GM19324 (cell line): Measurements from ENCODE around the gene ROCK1.
"Not testable (repeated sequence)": the region's sequence is repeated elsewhere in the genome, so short reads cannot be mapped to it uniquely, and the experiment has no call there.

Source experiments
- ATAC-seq: cut with Tn5 transposase; IDR thresholded peaks from one replicate; pipeline ENCODE4 v1.9.1; 2021; ENCODE audit warnings: mild to moderate bottlenecking, moderate library complexity; ENCODE audit not compliant: unreplicated experiment, low FRiP score

ROCK1 gene

DNA sequence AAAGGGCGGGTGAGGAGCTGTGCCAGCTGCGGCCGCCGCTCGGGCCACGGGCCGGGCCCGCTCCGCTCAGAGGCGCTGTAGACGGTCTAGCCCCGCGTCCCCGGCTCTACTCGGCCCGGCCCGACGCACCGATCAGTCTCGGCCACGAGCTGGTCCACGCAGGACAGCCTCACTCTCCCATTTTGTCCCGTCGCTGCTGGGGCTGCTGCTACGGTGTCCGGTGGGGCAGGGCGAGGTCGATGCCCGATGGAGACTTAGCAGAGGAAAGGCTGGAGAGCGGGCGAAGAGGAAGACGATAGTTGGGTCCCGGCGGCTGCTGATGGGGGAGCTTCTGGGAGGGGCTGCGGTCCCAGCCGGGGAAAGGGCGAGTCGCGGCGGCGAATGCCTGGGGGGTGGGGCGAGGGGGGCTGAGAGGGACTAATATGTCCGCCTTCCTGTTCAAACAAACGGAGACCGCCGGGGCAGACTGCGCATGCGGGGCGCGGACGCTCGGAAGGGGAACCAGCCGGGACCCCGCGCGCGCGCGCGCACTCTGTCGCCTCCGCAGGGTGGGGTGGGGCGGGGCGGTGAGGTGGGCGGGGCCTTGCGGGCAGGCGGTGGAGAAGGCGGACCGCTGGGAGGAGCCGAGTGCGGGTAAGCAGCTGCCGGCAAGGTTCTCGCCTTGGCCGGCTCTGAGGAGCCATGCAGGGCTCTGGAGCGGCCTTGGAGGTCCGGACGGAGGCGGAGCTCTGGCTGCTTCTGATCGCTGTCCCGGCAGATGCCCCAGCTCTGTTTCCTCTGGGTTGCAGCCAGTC is at the start of gene ROCK1:
TSS of gene ROCK1 (minus strand) at position 468 of the 794 bp plus-strand sequence. CDS start 903 bp downstream, outside the sequence.
- ATAC-seq, result peak; percentile 93

DNA sequence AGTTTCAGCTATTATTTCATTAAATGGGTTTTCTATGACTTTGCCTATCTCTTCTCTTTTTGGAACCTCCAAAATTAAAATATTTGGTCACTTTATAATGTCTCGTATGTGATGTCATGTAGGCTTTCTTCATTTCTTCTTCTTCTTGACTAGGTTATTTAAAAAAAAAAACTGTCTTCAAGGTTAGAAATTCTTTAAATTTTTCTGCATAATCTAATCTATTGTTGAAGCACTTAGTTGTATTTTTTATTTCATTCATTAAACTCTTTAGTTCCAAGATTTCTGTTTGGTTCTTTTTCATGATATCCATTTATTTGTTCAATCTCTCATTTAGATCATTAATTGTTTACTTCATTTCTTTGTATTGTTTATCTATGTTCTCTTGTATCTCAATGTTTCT is 43.8 kb upstream of the ROCK1 start:
- ATAC-seq, result no peak

DNA sequence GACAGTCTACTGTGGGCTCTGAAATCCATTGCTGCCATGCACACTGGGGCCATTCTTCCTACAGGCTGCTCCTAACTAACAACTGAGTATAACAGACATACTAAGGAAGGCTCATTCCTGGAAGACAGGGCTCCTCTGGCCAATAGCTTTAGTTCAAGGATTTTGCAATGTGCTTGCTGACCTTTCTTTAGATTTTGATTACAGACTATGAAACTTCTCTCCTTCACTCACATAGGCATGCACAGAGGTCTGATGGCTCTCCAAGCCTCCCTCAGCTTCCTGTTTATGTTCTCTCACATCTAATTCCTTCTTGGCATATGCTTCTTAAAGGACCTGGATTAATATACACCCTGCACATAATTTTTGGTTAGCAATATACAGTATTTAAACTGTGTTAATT is 34.4 kb upstream of the ROCK1 start:
- no peak for ATAC-seq

DNA sequence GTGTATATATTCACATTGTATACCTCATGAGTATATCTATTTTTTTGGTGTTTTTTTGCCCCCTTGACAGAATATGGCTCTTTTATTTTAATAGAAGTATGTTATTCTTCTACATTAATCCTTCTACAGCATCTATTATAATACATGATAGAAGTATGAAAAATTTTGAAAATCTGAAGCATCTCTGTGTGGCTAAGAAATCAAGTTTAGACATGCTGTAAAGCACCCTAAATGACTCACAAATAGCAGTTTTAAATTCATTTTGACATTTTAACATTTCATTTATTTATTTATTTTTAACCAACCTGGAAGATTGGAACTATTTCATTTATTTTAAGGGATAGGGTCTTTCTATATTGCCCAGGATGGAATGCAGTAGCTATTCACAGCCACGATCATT is 33.8 kb upstream of the ROCK1 start:
- no peak for ATAC-seq

DNA sequence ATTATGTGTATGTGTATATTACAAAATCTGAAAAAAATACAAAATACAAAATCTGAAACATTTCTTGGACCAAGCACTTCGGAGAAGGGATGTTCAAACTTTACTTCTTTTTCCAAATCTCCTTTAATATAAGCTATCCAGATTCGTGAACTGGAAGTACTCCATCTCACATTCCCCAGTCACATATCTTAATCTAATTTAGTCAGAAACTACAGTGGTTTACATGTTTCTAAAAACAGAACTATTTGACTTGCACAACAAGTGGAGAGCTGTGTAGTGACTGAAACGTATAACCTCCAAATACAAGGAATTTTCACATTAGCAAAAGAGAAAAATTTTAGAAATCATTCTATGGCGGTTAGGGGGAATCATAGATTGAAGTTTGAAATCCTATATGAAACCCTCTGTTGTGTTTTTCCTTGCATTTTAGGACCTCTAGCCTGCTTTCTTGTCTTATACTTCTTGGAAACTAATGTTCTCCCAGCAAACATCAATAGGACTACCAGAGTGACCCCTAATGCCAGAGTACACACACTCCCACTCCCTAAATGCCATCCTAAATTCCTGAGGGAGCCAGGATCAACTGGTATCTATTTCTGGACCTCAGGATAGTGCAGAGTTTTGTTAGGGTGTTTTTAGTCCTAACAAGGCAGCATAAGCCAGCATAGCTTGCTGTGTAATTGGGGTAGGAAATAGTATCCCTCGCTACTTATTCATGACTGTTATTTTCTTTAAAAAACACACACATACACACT is 30.2 kb upstream of the ROCK1 start:
- no peak for ATAC-seq

DNA sequence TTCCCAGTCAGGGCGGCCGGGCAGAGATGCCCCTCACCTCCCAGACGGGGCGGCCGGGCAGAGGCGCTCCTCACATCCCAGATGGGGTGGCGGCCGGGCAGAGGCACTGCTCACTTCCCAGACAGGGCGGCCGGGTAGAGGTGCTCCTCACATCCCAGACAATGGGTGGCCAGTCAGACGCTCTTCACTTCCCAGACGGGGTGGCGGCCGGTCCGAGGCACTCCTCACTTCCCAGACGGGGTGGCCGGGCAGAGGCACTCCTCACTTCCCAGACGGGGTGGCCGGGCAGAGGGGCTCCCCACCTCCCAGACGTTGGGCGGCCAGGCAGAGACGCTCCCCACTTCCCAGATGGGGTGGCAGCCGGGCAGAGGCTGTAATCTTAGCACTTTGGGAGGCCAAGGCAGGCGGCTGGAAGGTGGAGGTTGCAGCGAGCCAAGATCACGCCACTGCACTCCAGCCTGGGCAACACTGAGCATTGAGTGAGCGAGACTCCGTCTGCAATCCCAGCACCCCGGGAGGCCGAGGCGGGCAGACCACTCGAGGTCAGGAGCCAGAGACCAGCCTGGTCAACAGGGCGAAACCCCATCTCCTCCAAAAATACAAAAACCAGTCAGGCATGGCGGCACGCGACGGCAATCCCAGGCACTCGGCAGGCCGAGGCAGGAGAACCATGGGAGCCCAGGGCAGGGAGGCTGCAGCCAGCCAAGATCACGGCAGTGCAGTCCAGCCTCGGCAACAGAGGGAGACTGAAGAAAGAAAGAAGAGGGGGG is 26.3 kb upstream of the ROCK1 start:
- not testable (repeated sequence) for ATAC-seq

DNA sequence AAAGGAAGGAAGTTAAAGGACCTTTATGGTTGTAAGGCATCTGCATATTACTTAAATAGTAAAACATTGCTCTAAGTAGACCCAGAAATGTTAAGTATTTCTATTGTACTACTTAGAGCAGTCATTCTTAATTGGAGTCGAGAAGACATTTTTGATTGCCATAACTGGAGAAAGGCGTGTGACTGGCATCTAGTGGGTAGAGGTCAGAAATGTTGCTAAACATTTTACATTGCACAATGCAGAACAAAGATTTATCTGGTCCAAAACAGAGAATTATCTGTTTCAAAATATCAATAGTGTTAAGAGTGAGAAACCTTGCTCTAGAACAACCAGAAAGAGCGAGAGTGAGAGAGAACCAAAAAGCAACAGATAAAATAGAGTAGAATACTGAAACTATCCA is 23.3 kb upstream of the ROCK1 start:
- no peak for ATAC-seq

DNA sequence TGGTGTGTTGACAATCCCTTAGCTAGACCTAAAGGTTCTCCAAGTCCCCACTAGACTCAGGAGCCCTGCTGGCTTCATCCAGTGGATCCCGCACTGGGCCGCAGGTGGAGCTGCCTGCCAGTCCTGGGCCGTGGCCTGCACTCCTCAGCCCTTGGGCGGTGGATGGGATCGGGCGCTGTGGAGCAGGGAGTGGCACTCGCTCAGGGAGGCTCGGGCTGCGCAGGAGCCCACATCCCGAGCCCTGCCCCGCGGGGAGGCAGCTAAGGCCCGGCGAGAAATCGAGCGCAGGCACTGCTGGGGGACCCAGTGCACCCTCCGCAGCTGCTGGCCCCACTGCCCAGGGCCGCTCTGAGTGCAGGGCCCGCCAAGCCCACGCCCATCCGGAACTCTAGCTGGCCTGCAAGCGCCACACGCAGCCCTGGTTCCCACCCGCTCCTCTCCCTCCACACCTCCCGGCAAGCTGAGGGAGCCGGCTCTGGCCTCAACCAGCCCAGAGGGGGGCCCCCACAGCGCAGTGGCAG is 20.8 kb upstream of the ROCK1 start:
- no peak for ATAC-seq

DNA sequence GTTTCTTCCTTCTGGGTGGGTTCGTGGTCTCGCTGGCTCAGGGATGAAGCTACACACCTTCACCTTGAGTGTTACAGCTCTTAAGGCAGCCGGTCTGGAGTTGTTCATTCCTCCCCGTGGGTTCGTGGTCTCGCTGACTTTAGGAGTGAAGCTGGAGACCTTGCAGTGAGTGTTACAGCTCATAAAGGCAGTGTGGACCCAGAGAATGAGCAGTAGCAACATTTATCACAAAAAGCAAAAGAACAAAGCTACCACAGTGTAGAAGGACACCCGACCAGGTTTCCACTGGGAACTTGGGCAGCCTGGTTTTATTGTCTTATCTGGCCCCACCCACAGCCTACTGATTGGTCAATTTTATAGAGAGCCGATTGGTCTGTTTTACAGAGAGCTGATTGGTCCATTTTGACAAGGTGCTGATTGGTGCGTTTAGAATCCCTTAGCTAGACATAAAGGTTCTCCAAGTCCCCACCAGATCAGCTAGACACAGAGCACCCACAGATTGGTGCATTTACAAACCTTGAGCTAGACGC is 20.1 kb upstream of the ROCK1 start:
- no peak for ATAC-seq

DNA sequence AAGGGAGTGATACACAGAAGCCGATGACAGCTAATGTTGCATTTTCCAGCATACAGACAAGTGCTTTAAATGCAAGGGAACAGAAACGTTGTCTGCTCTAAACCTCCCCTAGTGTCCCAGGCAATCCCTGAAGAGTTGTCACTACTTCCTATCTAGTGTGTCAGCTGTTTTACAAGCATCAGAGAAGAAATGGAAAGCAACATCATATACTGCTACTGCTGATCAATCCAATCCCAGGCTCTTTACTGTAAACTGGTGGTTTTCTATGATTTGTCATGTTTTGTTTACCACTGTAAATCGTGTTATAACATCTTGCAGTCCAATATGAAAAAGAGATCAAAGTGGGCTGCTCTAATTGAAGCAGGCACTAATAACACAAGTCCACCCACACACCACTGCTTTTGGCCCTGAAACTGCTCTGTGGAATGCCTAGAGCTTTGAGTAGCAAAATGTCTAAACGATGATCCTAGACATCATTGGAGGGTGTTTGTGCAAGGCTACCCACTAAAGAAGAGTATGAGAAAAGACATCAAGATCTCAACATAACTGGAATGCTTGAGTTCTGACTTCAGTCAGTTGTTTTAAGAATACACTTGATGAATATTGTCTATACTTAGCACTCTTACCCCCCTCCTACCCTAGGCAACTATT is 18.1 kb upstream of the ROCK1 start:
- no peak for ATAC-seq

DNA sequence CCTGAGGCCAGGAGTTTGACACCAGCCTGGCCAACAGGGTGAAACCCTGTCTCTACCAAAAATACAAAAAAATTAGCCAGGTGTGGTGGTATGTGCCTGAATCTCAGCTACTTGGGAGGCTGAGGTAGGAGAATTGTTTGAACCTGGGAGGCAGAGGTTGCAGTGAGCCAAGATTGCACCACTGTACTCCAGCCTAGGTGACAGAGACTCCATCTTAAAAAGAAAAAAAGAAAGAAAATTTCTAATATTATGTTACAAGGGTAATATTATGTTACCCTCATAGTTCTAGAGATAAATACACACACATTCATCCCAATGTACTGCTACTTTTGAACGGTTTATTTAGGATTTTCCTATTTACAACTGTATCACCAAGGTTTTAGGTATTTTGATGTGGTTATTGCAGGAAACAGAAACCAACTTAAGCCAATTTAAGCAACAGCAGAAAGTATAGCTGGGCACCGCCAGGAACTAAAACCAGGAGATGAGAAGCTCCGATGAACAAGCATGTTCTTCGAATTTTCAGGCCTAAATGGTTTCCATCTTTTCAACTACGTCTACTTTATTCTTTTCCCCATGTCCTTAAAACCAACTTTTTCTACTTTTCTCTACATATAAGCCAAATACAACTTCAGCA is 11.8 kb upstream of the ROCK1 start:
- ATAC-seq, result no peak

DNA sequence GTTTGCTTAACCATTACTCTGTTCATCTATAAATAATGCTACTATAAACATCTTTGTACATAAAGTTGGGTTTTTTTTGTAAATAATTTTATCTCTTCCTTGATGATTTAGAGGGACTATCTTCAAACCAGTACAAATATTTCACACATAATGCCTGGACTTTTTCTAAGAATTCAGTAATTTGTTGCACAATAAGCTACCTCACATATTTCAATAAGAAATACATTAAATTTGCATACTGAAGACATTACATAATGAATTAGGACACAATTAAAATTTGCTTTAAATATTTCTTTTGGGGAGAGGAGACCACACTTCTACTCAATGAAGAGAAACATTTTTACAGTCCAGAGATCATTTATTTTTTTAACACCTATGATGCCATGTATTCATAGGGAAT is 7.2 kb upstream of the ROCK1 start:
- no peak for ATAC-seq

DNA sequence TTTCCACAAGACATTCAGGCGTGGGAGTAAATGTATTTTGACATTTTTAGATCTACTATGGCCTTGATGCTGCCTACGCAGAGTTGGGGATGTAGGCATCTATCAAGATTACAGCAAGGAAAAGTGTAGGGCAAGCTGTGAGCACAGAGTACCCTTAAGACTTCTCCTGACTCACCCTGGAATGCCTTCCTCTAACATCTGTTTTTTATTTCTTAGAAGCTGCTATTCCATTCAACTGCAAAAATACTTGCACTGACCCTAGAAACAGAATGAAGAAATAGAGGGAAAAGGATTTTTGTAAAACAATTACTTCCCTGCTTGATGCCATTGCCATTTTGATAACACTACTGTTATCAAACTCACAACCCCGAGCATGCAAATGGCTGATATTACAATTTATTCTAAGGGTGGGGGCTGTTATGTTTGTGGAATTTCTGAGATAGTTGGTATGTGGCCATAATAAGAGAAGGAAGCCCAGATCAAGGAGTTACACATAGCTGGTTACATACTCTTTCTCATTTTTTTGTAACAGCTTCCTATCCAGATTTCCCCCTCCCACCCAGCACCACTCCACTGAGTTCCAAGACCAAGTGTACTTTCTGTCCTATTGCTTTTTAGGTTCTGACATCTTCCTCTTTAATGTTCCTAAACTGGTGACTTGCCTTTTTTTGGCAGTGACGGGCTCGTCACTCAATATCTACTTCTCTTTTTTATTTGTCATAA is 6.0 kb upstream of the ROCK1 start:
- no peak for ATAC-seq

DNA sequence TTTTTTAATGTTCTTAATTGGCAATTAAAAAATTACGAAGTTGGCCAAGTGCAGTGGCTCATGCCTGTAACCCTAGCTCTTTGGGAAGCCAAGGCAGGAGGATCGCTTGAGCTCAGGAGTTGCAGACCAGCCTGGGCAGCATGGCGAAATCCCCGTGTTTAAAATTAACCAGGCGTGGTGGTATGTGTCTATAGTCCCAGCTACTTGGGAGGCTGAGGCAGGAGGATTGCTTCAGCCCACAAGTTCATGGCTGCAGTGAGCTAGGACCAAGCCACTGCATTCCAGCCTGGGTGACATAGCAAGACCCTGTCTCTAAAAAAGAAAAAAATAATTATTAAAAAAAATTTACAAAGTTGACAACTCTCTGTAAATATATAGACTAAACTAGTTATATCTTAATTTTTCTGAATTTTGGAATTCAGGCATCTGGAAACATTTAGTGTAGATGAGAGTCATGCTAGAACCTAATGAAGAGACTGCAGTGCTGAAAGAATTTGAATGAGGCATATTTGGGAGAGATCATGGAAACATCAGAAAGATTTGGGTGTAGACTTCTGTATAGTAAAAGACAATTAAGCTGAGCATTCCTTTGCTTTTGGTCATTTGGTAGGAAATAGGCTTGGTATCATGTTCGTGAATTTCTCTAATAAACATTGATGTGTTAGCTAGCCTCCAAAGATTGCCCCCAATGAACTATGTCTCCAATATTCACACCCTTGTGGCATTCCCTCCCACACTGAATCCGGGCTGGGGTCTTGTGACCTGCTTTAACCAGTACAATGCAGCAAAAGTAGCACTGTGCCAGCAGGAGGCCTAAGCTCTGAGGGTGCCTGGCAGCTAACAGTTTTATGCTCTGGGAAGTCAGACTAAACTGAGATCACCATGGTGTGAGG is 4.2 kb upstream of the ROCK1 start:
- ATAC-seq, result no peak

DNA sequence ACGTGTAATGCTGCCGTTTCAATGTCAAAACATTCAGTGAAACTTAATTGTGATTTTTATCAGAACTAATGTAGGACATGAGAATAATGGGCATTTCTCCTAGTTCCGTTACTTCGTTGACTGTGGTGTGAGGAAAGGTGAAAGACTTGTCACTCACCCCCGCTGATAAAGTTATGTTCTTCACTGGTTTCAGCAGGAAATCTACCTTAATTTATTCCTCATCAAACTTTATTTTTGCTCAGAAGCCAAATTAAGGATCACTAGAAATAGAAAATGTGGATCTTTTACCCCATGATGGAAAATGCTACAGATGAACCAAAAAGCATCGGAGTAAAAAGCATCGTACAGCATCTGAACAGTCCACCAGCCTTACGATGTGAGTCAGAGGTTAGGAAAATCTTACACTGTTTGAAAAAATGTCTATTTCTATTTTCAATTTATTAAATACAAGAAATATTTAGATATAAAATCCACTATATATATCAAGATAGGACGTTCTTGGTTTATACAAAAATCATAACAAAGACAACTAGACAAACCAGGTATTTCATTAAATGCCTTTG is 1.0 kb upstream of the ROCK1 start:
- no peak for ATAC-seq

DNA sequence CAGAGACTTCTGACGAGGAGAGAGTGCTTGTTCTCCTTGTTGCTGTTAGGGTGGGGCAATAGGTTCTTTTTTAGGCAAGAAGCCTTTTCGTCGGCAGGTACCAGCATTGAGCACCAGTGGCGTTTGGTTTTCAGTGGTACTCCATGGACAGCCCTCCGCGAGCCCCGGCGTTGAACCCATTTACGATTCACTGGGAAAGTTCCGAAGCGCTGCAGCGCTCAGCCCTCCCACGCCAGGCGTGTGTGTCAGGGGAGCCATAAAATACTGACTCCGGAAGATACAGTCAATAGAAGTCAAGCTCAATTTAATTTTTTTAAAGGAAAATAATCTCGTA is 494 bp upstream of the ROCK1 start:
- ATAC-seq, result no peak

DNA sequence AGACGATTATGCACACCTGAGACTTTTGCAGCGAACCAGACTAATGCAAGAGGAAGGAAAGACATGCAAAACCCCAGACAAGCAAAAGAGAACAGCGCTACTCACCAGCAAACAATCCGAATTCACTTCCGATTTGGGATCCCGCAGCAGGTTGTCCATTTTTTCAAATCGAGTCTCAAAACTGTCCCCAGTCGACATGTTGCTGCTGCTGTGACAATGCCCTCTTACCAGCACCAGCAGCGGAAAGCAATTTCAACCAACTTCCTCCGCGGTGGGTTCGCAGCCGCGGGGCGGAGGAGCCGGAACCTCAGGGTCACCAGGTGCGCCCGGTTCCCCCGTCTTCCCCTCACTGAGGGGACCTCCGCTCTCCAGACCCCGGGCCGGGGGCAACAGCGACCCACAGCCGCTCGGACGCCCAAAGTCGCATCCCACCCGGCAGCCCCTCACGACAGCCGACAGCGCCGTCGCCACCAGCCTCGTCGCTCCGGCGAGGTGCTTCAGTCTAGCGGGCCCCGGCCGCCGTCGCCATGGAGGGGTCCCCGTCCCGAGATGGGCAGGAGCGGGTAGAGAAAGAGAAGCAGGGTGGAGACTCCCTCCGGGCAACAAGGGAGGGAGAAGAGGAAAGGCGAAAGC is 784 bp downstream of the ROCK1 start:
- ATAC-seq, result peak; percentile 38
